ENCODE data around the gene KCTD3.

The KCTD3 gene

DNA sequence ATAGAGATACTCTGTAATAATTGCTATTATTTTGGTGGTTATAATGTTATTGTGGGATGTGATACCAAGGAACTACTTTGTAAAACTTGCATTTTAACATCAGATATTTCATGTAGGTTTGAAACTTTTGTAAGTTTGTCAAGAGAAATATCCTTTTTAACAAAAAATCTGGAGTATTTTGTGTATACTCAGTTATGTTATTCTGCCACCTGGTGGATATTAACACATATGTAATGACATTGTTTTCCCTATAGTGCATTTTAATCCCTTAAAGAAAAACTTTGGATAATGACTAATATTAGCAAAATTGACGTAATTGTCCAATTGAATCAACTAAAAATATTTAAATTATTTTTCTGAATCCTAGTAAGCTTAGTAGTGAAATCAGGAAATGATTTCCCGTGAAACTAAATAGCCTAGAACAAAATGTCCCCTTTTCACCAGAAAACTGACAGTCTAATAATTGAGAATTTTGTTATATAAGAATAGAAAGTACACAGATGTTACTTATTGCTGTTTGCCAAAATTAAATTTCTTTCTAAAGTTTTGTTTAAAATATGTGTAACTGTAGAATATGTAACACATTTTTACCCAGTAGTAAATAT is 39.6 kb downstream of the KCTD3 start:
- DNase-seq = no peak

DNA sequence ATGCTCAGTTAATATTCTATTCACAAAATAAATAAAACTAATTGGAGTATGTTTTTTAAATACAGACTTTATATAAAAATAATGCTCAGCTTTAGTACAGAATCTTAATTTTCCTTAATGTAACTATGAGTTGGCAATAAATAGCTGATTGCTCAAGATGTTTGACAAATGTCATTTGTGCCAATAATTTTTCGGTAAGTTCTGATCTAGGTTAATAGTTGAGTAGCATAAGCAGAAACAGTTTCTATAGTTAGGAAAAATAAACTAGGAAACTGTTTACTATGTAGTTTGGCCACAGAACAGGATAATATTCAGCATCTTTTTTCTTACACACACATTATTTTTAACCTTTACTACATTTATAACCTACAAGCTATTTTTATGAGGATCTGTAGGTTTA is 40.3 kb downstream of the KCTD3 start:
- no peak for DNase-seq

DNA sequence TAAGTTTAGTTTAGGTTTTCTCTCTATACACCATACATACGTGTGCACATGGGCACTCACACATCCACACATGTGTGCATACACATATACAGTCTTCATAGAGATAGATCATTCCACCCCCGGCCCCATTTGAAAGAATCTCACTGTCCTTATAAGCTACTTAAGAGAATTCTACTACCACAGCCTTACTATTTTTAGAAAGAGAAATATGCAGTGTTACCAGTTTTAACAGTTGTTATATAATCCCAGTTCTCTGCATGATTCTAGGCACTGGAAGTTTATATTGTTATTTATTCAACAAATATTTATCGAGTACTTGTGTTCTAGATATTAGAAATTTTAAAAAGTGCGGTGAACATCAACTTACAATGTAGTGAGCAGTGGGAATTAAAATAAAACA is 41.5 kb downstream of the KCTD3 start:
- DNase-seq = no peak

DNA sequence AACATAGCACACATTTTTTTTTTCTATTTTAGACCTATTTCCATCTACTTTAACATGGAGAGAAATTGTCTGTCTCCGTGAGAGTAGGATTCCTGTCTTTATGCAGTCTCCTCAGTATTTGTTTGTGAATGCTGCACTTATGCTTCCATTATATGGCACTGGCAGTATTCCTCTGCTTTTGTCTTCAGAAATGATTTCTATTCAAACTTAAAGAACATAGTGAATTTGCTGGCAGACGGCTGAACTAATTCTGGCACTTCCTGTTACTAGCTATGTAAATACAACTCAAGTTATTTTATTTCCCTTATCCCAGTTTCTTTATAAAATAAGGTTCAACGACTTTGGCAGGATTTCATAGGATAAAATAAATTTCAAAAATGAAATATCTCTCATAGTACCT is 45.3 kb downstream of the KCTD3 start:
- DNase-seq = no peak

DNA sequence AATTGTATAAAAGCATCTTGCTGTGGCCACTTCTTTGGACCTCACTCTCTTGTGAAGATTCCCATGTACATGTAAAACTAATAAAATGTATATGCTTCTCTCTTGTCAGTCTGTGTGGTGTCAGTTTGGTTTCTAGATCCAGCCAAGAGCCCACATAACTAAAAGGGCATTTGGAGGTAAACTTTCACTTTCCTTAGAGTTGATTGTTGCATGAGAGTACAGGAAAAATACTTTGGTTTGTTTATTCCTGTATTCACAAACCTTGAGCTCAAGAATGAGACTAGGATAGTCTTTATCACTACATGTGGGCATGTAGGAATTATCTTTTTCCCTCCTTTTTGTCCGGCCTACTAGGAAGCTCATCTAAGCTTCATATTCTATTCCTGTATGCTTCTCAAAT is 50.9 kb downstream of the KCTD3 start:
- peak in 1 of 5 experiments; percentile 2 for DNase-seq

DNA sequence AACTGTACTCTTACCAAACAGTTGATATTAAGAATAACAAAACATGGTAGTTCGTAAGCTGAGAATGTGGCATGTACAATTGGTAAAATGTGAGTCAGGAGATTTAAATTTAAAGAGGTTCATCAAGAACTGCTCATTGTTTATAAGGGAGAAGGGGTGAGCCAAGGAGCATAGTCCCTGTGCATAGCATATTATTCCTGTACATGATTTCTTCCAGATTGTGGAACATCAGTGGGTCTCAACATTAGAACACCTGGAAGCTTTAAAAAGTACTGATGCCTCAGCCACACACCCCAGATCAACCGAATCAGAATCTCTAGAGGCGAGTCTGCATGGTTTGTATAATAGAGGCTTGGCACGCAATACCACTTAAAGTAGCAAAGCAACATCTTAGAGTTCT is 56.1 kb downstream of the KCTD3 start:
- no peak for DNase-seq

DNA sequence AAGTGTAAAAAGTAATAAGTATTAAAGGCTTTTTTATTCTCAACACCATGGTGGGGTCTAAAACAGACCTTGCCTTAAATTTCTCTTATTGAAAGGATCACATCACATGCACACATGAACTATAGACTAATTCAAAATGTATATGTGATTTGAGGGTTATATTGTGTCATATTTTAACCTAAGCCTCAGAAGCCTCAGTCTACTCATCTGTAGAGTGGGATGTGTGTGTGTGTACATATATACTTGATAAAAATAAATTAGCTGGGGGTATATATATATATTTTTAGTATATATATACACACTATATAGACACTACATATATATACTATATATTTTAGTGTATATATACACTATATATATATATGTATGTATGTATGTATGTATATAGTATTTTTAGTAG is 58.8 kb downstream of the KCTD3 start:
- no peak for DNase-seq

DNA sequence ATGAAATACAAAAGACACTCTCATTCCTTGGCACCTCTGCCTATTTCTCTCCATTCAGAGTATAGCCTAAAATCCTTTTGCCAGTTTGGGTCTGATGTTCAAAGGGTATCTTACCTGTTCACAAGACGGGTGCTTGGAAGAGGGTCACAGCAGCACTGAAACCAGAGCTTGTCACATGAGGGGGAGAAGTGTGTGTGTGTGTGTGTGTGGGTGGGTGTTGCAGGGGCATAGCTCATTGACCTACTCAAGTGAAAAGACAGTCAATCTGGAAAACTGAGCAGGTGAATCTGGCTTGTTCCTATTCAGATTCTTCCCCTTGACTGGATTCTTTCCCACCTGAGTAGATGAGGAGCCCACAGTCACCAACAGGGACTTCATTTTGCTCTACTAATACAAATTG is 63.9 kb downstream of the KCTD3 start:
- DNase-seq = no peak

DNA sequence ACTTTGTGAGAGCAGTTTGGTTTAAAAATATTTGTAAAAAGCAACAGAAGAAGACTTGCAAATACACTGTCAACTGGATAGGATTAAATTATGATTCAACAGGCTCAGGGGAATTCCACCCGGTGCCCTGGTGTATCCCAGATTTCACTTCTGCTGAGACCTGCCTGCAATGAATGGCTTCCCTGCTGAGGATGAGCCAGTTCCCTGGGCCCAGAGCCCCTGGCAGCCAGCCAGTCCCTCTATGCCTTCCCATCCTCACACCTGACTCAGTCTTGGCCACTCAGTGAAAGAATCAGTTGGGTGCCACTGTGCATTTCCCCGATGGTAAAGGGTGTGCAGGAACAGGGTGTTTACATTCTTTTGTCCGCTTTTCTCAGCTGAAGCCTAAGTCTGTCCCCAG is 64.4 kb downstream of the KCTD3 start:
- no peak for DNase-seq

DNA sequence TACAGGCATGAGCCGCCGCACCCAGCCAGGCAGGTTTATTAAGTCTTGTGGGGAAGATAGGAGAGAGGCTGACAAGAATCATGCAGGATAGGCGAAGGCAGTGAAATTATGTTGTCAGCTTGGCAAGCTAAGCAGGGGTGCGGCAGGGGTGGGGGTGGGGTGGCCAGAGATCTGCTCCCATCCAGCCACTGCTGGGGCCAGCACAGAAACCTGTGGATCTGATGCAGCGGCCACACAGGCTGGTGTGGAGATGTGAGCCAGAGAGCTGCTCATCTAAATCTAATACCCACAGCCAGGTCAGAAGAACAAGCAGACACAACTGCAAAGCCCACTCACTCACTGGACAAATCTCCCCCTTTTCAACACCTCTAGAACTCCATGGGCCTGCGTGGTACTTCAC is 68.7 kb downstream of the KCTD3 start:
- no peak for DNase-seq

DNA sequence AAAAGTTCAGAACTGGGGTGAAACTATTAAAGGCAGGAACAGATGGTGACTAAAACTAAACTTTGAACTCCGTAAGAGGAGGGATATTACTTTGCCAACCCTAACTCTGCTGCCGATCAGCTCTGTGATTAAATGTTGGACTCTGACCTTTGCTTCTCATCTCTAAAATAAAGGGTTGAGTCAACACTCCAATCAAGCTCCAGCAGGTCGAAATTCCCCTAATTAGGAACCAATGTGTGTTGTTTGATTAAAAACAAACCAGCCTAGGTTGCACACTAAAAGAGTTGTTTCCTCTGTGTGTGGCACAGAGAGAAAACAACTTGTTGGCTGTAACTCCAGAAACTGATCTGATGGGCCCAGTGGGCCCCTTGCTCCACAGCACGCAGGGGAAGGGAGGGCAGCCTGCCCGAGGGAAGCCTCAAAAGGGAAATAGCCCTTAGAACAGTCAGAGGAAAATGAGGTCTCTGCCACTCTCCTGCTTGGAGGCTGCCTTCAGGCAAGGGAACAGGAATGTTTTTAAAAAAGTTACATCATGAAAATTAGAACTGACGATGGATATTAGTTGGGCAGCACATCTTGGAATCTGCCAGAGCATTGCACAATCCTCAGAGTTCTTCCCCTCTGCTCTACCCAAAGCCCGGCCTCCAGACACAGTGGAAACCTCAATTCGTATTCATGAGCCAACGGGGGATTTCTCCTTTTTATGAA is 69.3 kb downstream of the KCTD3 start:
- no peak for DNase-seq

DNA sequence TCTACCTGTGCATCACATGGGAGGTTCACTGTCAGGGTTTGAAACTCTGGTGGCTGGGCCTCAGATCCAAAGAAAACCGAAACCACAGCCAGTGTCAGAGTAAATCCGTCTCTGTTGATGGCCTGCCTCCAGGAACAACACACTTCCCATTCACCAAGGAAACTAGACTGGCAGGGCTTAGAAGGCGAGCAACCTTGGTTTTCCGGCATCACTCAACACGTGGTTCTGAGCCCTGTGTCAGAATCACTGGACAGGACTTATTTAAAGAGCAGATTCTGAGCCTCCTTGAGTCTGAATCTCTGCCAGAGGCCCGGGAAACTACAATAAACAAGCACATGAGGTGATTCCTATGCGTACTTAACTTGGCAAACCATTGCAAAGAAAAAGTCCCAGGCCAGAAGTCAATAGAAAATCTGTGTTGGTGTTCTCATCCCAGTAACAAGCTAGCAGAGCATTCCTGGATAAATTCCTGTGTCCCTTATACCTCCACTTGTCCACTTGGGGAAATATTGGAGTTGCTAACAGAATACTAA is 70.0 kb downstream of the KCTD3 start:
- DNase-seq = no peak

DNA sequence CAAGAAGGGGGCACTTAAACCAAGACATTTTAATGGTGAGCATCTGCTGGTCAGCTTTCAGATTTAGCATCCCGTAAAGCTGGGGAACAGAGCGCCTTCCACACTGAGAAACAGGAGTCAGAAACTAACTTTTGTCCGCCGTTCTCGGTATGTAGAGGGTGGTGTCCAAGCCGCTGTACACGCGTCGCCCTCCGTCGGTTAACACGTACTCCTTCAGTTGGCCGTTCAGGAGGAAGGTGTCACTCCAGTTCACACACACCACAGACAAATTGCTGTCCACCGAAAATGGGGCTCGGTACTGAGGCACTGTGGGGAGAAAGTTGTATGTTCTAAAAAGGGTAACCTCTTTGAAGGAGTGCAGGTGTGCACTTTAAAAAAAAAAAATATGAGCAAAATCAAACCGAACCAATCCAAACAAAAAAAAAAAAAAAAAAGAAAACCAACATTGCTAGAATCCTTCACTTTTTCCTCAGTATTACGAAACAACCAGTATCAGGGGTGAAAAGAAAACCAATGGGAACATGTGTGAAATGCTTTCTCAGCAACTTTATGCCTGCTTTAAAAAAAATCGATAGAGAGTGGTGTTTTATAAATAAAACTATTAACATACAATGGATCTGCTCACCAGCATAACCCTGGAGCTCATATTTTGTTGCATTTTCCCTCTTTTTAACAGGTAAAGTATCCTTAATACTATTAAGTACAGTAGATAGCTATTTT is 73.5 kb downstream of the KCTD3 start:
- DNase-seq = no peak

DNA sequence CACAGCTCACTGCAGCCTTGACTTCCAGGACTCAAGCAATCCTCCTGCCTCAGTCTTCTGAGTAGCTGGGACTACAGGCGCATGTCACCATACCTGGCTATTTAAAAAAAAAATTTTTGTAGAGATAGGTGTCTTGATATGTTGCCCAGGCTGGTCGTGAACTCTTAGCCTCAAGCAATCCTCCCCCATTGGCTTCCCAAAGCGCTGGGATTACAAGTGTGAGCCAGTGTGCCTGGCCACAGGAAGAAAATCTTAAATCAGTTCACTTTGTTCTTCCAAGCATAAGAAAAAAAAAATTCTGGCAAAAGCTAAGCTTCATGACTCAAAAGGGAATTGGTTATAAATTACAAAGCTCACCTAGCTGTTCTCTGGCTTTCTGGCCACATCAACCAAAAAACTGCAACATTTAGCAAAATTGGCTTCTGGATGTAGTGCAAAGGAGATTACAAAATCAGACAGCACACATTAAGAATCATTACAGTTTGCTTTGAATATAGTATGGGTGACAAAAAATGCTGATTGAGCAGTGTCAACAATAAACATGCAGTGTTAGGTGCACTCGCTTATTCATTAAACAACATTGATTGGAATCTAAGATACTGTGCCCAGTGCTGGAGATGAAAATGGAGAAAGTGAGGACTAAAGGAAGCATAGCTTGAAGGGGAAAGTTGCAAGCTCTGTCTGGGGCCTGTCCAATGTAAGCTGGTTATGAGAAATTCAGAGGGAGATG is 76.7 kb downstream of the KCTD3 start:
- DNase-seq = no peak

DNA sequence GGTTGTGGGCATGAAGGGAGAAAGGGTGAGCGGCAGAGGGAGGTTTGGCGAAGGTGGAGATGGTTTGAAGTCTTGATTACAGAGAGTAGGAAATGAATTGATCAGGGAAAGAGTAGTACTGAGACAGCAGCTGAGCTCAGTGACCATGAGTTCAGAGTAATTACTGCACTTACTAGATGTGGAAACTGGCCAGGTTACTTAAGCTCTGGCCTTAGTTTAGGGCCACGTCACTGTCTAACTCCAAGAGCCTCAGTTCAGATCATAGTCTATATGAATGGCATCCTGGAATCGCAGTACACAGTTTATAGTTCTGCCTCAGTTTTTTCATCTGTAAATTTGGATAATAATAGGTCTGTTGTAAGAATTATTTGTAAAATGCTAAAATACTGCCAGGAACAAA is 78.1 kb downstream of the KCTD3 start:
- DNase-seq = no peak

DNA sequence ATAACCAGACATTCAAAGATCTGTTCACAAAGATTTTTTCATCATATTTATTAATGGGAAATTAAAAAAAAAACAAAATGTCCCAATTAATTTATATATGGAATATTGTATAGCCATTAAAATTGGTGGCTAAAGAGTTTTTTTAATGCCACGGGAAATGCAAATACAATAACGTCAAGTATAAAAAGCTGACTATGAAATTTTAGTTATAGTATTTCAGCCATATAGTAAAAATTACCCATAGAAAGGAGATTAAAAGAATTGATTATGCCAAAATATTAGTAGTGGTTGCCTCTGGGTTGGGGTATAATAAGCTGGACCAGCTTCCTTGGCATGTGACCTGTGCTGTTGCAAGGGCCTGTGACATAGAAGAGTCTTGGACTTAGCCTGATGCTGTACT is 78.8 kb downstream of the KCTD3 start:
- no peak for DNase-seq

DNA sequence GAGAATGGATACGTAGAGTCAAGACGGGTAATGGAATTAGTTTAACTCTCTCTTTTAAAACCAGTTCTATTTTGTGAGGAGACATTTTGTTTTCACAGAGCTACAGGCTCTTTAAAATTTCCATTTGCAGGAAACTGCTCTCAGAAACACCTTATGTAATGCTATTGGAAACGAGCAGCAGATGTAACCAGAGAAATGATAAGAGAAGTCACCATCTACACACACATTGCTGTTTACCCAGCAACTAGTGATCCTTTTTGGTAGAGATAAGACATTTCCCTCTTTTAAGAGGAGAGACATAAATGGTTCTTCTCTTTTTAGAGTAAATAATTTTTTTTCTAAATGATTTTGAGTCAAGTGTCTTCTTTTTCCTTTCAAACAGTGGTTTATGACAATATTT is 80.6 kb downstream of the KCTD3 start:
- no peak for DNase-seq

DNA sequence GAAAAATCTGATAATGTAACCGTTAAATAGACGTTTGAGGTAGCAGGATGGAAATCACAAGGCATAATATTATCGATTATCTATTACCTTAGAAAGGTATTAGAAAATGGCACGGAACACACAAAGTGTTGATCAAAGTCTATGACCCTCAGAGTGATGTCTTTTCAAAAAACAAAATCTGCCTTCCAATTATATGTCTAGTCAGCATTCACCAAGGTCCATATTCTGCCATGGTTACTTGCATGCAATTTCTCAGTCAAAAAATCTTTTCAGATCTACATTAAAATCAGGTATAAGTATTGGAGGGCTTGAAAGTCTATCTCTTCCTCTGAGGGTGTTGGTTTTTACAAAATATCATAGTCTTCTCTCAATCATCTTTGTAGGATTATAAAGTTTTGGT is 81.9 kb downstream of the KCTD3 start:
- no peak for DNase-seq

DNA sequence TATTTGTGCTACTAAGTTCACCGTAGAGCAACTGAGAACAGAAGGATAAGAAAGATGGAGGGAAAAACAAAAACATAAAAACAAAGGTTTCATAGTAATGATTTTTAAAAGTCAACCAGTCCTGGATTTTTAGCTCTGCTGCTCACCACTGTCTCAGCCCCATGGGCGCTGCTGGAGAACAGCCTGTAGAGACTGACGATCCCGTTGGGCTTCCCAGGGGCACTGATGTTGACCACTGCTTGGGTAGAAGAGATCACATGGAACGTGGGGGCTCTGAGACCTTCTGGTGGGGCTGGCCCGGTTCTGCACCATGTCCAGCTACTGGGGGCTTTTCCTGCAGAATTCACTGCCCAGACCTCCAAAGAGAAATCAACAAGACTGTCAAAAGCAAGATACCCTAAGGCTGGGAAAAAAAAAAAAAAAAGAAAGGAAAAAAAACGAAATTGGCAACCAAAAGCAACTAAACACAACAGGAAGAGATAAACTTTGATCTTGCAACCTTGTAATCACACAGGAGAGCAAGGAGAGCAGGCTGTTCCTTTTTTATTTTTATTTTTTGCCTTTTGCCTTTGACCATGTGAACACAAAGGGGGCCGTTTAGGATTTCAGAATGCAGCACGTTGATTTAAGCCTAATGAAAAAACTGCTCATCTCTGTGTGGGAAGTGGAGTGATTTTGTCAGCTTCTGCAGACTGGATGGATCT is 83.5 kb downstream of the KCTD3 start:
- DNase-seq = no peak

DNA sequence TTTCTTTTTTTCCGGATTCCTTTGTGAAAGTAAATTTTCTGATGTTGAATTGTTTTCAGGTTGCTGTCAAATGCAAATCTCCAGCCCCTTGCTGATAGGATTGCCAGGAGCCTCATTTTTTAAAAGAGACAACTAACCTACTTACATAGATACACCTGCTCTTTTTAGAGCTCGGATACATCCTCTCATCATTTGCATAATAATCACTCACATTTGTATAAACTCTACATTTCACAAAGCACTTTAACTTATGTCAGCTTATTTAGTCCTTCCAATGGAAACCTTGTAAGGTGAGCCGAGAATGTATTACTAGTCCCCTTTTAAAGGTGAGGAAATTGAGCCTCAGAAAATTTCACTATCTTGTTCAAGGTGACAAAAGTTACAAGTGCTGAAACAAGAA is 84.8 kb downstream of the KCTD3 start:
- DNase-seq = no peak

DNA sequence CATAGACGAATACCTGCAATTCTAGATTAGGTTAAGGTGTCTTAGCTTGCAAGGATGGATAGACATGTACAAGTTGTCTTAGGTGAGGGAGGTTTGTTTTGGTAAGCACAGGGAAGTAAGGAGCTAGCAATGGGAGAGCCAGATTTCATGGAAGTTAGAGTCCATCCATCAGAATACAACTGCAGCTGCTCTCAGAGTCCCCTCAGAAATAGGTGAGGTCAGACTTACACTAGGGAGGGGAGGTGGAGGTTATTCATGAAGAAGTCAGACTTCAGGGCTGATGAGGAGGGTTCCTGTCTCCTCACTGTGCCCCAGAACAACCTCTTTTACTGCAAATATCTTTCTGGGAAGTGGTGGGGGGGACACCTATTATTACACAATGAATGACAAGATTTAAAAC is 85.3 kb downstream of the KCTD3 start:
- no peak for DNase-seq

DNA sequence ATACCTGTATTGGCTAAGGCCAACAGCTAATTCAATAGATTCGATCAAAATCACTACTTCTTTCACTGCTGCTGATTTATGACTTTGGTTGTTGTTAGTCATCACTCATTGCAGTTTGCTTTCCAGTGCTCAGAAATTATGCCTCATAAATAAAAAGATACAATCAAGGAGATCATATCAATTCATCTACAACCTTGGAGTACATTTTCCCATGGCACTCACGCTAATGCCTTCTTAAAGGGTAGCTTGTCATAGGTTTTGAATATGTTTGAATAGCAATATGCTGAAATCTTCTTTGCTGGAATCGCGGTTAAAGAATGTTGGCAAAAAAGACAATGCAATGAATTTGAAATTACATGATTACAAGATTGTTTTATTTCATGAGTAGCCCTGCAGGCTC is 89.9 kb downstream of the KCTD3 start:
- DNase-seq = no peak

DNA sequence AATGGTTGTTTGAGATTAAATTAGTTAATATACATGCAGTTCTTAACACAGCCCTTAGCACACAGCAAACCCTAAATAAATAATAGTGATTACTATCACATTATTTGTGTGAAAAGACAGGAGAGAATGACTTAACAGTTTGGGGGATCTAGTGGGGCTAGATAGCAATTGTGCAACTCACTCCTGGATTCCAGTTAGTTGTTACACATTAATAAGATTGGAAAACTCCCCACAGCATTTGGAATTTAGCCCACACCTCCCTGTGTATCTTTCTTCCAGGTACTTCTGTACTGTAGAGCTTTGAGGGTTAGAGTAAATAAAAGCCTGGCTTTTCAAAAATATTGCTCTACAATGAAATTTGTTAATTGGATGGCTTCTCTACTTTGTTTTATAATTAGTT is 93.2 kb downstream of the KCTD3 start:
- no peak for DNase-seq

Data from T-helper 2 cell (primary cell).